ENCODE results near the gene RETREG1.

GRCh38 chr5:16565118-16565517 is 51.7 kb downstream of the RETREG1 start:
- TF ChIP-seq, protein P1, sequence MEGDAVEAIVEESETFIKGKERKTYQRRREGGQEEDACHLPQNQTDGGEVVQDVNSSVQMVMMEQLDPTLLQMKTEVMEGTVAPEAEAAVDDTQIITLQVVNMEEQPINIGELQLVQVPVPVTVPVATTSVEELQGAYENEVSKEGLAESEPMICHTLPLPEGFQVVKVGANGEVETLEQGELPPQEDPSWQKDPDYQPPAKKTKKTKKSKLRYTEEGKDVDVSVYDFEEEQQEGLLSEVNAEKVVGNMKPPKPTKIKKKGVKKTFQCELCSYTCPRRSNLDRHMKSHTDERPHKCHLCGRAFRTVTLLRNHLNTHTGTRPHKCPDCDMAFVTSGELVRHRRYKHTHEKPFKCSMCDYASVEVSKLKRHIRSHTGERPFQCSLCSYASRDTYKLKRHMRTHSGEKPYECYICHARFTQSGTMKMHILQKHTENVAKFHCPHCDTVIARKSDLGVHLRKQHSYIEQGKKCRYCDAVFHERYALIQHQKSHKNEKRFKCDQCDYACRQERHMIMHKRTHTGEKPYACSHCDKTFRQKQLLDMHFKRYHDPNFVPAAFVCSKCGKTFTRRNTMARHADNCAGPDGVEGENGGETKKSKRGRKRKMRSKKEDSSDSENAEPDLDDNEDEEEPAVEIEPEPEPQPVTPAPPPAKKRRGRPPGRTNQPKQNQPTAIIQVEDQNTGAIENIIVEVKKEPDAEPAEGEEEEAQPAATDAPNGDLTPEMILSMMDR (IDR thresholded peaks at IDR 0.05) = no peak
- TF ChIP-seq POLR2A (IDR thresholded peaks at IDR 0.05) = no peak

Measured in testis (tissue), 2 donors.